ENCODE data around the gene SPRR2G.
A peak's percentile ranks its signal among the peaks of the same experiment; 100 is the strongest.
"Not testable (repeated sequence)": the region's sequence is repeated elsewhere in the genome, so short reads cannot be mapped to it uniquely, and the experiment has no call there.

SPRR2G gene

GRCh38 chr1:153150846-153151245, at the start of gene SPRR2G:
Gene SPRR2G, minus strand, starts transcription at chr1:153150890. Its CDS starts 780 bp downstream, at chr1:153150110.
- H3K9ac ChIP-seq, result no peak within 1 kb of the TSS
- TF ChIP-seq Cebpa-rat (IDR thresholded peaks at IDR 0.05), result no peak
- no peaks in the 10 kb centered on the region for H3K36me3 ChIP-seq
- H3K4me1 ChIP-seq, result no peaks in the 10 kb centered on the region; a peak in 1 of 20 replicates
- no peaks in the 10 kb centered on the region for H3K27me3 ChIP-seq
- H3K4me3 ChIP-seq, result no peak within 1 kb of the TSS
- no peaks in the 10 kb centered on the region for H4K20me1 ChIP-seq
- no peaks in the 10 kb centered on the region for H3K9me3 ChIP-seq (replicated peaks in 1 of 11)
- no peak within 1 kb of the TSS for H3K27ac ChIP-seq
- H3K4me2 ChIP-seq, result no peak within 1 kb of the TSS

GRCh38 chr1:153195216-153195615, 44.5 kb upstream of the SPRR2G start:
- Histone ChIP-seq H4K20me1 (no peaks in the 10 kb centered on the region), H3K4me3 (no peak overlapping the region), H3K4me1 (peaks cover 0 to 2% (median 0%) of the 10 kb centered on the region in 10 experiments; a peak in 1 of 20 replicates), H3K36me3 (no peaks in the 10 kb centered on the region), H3K9ac (no peak overlapping the region), H3K4me2 (no peak overlapping the region), H3K9me3 (replicated peaks in 1 of 11) (no peaks in the 10 kb centered on the region), H3K27me3 (no peaks in the 10 kb centered on the region; a peak in 1 of 22 replicates), H3K27ac (no peak overlapping the region)
- no peak for TF ChIP-seq Cebpa-rat (IDR thresholded peaks at IDR 0.05)

- H3K27me3 ChIP-seq, result no peaks in the 10 kb centered on the region; a peak in 1 of 22 replicates
- no peak overlapping the region for H3K4me3 ChIP-seq
- H3K4me2 ChIP-seq, result no peak overlapping the region
- H3K27ac ChIP-seq, result no peak overlapping the region
- no peak for TF ChIP-seq Cebpa-rat (IDR thresholded peaks at IDR 0.05)
- H4K20me1 ChIP-seq, result no peaks in the 10 kb centered on the region
- no peak overlapping the region for H3K9ac ChIP-seq
- H3K9me3 ChIP-seq (replicated peaks in 1 of 11), result no peaks in the 10 kb centered on the region
- H3K36me3 ChIP-seq, result no peaks in the 10 kb centered on the region
- peaks cover 0 to 7% (median 0%) of the 10 kb centered on the region in 10 experiments; a peak in 1 of 20 replicates for H3K4me1 ChIP-seq
These were observed 43.8 kb upstream of the SPRR2G start for GRCh38 chr1:153194331-153195050.

- H3K27ac ChIP-seq, result no peak overlapping the region
- no peaks in the 10 kb centered on the region for H4K20me1 ChIP-seq
- no peak for TF ChIP-seq Cebpa-rat (IDR thresholded peaks at IDR 0.05)
- H3K4me1 ChIP-seq, result peaks cover 0 to 17% (median 10%) of the 10 kb centered on the region in 10 experiments; a peak in 14 of 20 replicates
- no peaks in the 10 kb centered on the region for H3K36me3 ChIP-seq
- no peak overlapping the region for H3K9ac ChIP-seq
- H3K27me3 ChIP-seq, result no peaks in the 10 kb centered on the region; a peak in 1 of 22 replicates
- peaks cover 0 to 9% (median 2%) of the 10 kb centered on the region in 11 experiments; a peak in 6 of 22 replicates for H3K9me3 ChIP-seq (replicated peaks in 1 of 11)
- H3K4me2 ChIP-seq, result no peak overlapping the region
- no peak overlapping the region for H3K4me3 ChIP-seq
These were observed 42.0 kb upstream of the SPRR2G start for GRCh38 chr1:153192697-153193096.

GRCh38 chr1:153190373-153190772, 39.7 kb upstream of the SPRR2G start:
- Histone ChIP-seq H3K4me3 (no peak overlapping the region), H3K4me1 (peaks cover 0 to 17% (median 10%) of the 10 kb centered on the region in 10 experiments; a peak in 14 of 20 replicates), H3K27me3 (no peaks in the 10 kb centered on the region; a peak in 1 of 22 replicates), H3K36me3 (no peaks in the 10 kb centered on the region), H3K4me2 (0 out of 22 replicates have a peak overlapping the region, but pooled peaks of 1 of the 11 experiments have one; percentile 5), H3K27ac (no peak overlapping the region), H3K9ac (no peak overlapping the region), H4K20me1 (no peaks in the 10 kb centered on the region), H3K9me3 (replicated peaks in 1 of 11) (peaks cover 7 to 22% (median 16%) of the 10 kb centered on the region in 11 experiments; a peak in 19 of 22 replicates)
- TF ChIP-seq Cebpa-rat (IDR thresholded peaks at IDR 0.05), result no peak

GRCh38 chr1:153188301-153188700, 37.6 kb upstream of the SPRR2G start:
- not testable (repeated sequence) for H3K27ac ChIP-seq, H3K4me3 ChIP-seq, H3K9ac ChIP-seq, H4K20me1 ChIP-seq, H3K27me3 ChIP-seq, H3K36me3 ChIP-seq
- Histone ChIP-seq H3K4me1 (peaks cover 0 to 17% (median 10%) of the 10 kb centered on the region in 10 experiments; a peak in 14 of 20 replicates), H3K9me3 (replicated peaks in 1 of 11) (peaks cover 11 to 30% (median 26%) of the 10 kb centered on the region in 11 experiments; a peak in 19 of 22 replicates), H3K4me2 (peak overlapping the region in 8 of 11 experiments; percentile 11 to 52 (median 36); a peak in 14 of 22 replicates)

- Histone ChIP-seq H3K36me3 (no peaks in the 10 kb centered on the region), H3K4me2 (no peak overlapping the region), H3K4me3 (no peak overlapping the region), H4K20me1 (no peaks in the 10 kb centered on the region), H3K27me3 (no peaks in the 10 kb centered on the region), H3K27ac (no peak overlapping the region), H3K9ac (no peak overlapping the region), H3K9me3 (replicated peaks in 1 of 11) (peaks cover 1 to 12% (median 10%) of the 10 kb centered on the region in 11 experiments; a peak in 15 of 22 replicates), H3K4me1 (no peaks in the 10 kb centered on the region)
- TF ChIP-seq Cebpa-rat (IDR thresholded peaks at IDR 0.05), result no peak
These were observed 29.9 kb upstream of the SPRR2G start for GRCh38 chr1:153180556-153180955.

- TF ChIP-seq Cebpa-rat (IDR thresholded peaks at IDR 0.05), result no peak
- Histone ChIP-seq H3K4me3 (no peak overlapping the region), H3K9ac (no peak overlapping the region), H3K9me3 (replicated peaks in 1 of 11) (peaks cover 0 to 6% (median 2%) of the 10 kb centered on the region in 11 experiments; a peak in 6 of 22 replicates), H3K27me3 (no peaks in the 10 kb centered on the region), H3K4me1 (no peaks in the 10 kb centered on the region), H4K20me1 (no peaks in the 10 kb centered on the region), H3K36me3 (no peaks in the 10 kb centered on the region), H3K27ac (no peak overlapping the region), H3K4me2 (no peak overlapping the region)
These were observed 28.2 kb upstream of the SPRR2G start for GRCh38 chr1:153178922-153179321.

GRCh38 chr1:153174624-153175023, 23.9 kb upstream of the SPRR2G start:
- H4K20me1 ChIP-seq, result no peaks in the 10 kb centered on the region
- H3K9me3 ChIP-seq (replicated peaks in 1 of 11), result 0 out of 22 replicates have a peak, but pooled peaks cover 0 to 3% (median 0%) of the 10 kb centered on the region in 11 experiments
- H3K4me2 ChIP-seq, result no peak overlapping the region
- no peaks in the 10 kb centered on the region for H3K36me3 ChIP-seq
- no peak overlapping the region for H3K27ac ChIP-seq
- no peaks in the 10 kb centered on the region for H3K4me1 ChIP-seq
- H3K4me3 ChIP-seq, result no peak overlapping the region
- no peak overlapping the region for H3K9ac ChIP-seq
- no peaks in the 10 kb centered on the region for H3K27me3 ChIP-seq
- TF ChIP-seq Cebpa-rat (IDR thresholded peaks at IDR 0.05), result no peak

Data from BLaER1 treated with 17β-estradiol and CSF1 and Interleukin-3, amounts not matched to agents 10 nM and 100 nM (cell line).